Endothelial cell of umbilical vein (primary cell): Measurements from ENCODE around the gene ANKRD27.
"Not testable (repeated sequence)": the region's sequence is repeated elsewhere in the genome, so short reads cannot be mapped to it uniquely, and the experiment has no call there.

Source experiments
- CTCF ChIP-seq, 2 donors: IDR thresholded peaks; 1 replicate in 1 of 2; 2 replicates in 1 of 2; pipeline ENCODE4 v1.5.1; 2011; ENCODE audit warnings: low read length in 2 of 2, mild to moderate bottlenecking in 2 of 2, moderate library complexity in 2 of 2, control low read depth in 1 of 2, inconsistent platforms in 1 of 2, low read depth in 1 of 2; ENCODE audit not compliant: insufficient read depth in 1 of 2; ENCODE audit errors: extremely low read depth in 1 of 2
- EZH2 ChIP-seq: IDR thresholded peaks from 2 replicates; pipeline ENCODE4 v1.6.1; 2012; ENCODE audit warnings: borderline replicate concordance, low read depth, mild to moderate bottlenecking, moderate library complexity, low read length, inconsistent platforms; ENCODE audit not compliant: severe bottlenecking
- FOS ChIP-seq: IDR thresholded peaks from 2 replicates; pipeline ENCODE4 v1.6.1; 2011; ENCODE audit warnings: mild to moderate bottlenecking, low read length, moderate library complexity, borderline replicate concordance; ENCODE audit not compliant: insufficient read depth
- JUN ChIP-seq: IDR thresholded peaks from 2 replicates; pipeline ENCODE4 v1.6.1; 2011; ENCODE audit warnings: borderline replicate concordance, low read depth; ENCODE audit not compliant: insufficient read length, insufficient read depth
- MAX ChIP-seq: IDR thresholded peaks from 2 replicates; pipeline ENCODE4 v1.6.1; 2011; ENCODE audit not compliant: insufficient read depth, insufficient read length
- POLR2A ChIP-seq: IDR thresholded peaks from 2 replicates; pipeline ENCODE4 v1.6.1; 2012; ENCODE audit warnings: low read depth, mild to moderate bottlenecking, control low read depth, low read length
- POLR2AphosphoS5 ChIP-seq: IDR thresholded peaks from 2 replicates; pipeline ENCODE4 v1.6.1; 2012; ENCODE audit warnings: low read depth, mild to moderate bottlenecking, control low read depth, low read length, moderate library complexity; ENCODE audit not compliant: insufficient read depth

- TF ChIP-seq CTCF (IDR thresholded peaks at IDR 0.05; ENCODE audit: extremely low read depth in 1 of 2, insufficient read depth in 1 of 2, low read depth in 1 of 2, low read length in 2 of 2); POLR2A; FOS; EZH2; POLR2AphosphoS5; MAX; JUN: not testable (repeated sequence)
These were observed 20.5 kb upstream of the ANKRD27 start for GRCh38 chr19:32695506-32695905.
